SJCRH30 (cell line): ENCODE results near the gene CHD6. TPM values are rescaled to one million over a fixed set of nuclear protein-coding genes. Genes with fewer than 3 reads are reported as not detected.

Source experiments
- DNase-seq, 2 experiments: peaks; one replicate each; pipeline ENCODE4 v3.0.0-alpha.2; 2015 to 2020
- H3K27ac ChIP-seq: fragments of 250-450 bp; sonication (Bioruptor Pico); 2 replicates; pipeline ENCODE4 v1.5.1; 2020; ENCODE audit warnings: mild to moderate bottlenecking, moderate library complexity
- H3K27me3 ChIP-seq: fragments of 250-450 bp; sonication (Bioruptor Pico); 2 replicates; pipeline ENCODE4 v1.5.1; 2020; ENCODE audit warnings: mild to moderate bottlenecking, moderate library complexity
- H3K36me3 ChIP-seq: fragments of 250-450 bp; sonication (Bioruptor Pico); 2 replicates; pipeline ENCODE4 v1.5.1; 2020; ENCODE audit warnings: mild to moderate bottlenecking, moderate library complexity
- H3K4me1 ChIP-seq: fragments of 250-450 bp; sonication (Bioruptor Pico); 2 replicates; pipeline ENCODE4 v1.5.1; 2020; ENCODE audit warnings: mild to moderate bottlenecking, moderate library complexity
- H3K4me3 ChIP-seq: fragments of 250-450 bp; sonication (Bioruptor Pico); 2 replicates; pipeline ENCODE4 v1.5.1; 2020; ENCODE audit warnings: mild to moderate bottlenecking, moderate library complexity
- H3K9me3 ChIP-seq: fragments of 250-450 bp; sonication (Bioruptor Pico); replicated peaks from 2 replicates; pipeline ENCODE4 v1.5.1; 2020; ENCODE audit warnings: mild to moderate bottlenecking, moderate library complexity
- total RNA-seq: library from RNA; depleted of rRNA; stranded (reverse); fragments of >200 nt; shearing (Covaris generic); gene quantifications from 2 replicates; pipeline ENCODE4 v1.2.3, GENCODE V29; 2014

The CHD6 gene
- total RNA-seq, 1 experiment from 2014 or later = 75.4 TPM

DNA sequence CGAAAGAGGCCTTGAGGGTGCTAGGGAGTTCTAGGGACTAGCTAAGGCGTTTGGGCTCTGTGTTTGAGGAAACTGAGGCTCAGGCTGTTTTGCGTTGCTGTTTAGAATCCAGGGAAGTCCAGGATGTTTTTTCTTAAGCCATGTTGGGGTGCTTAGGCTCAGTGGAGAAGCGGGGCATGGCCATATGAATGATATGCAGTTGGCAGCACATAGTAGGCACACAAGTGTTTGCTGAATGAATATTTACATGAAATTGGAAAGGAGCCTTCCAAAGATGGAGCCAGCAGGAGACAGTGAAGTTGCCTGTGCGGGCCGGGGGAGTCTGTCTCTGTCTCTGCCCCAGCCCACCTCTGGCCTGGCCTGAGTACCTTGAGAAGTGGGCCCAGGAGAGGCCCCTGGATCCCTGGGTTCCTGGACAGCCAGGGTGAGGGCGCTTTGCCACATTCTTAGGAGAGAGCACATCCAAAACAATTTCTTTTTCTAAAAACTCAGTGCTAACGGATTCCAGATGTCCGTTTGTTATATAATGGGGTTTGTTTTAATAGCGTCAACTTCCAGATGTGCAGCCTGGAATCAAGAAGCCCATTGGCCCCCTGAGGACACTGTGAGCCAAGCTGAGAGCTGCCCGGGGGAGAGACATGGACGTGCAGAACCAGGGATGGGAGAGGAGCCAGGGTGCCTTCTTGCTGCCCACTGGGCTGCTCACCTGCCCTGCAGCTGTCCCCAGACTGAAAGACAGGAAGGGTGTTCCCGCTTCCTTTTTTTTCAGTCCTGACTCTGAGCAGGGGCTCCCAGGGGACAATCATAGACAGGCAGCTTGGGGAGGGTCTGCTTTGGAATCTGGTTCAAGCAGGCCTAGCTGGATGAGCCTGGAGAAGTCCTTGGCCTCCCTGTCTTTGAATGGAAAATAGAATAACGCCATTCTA is 231.4 kb downstream of the CHD6 start:
- H3K36me3 ChIP-seq = no peaks in the 10 kb centered on the region
- H3K9me3 ChIP-seq = no peaks in the 10 kb centered on the region
- H3K4me3 ChIP-seq = no peak overlapping the region
- peaks cover 38% of the 10 kb centered on the region for H3K4me1 ChIP-seq
- H3K27me3 ChIP-seq = no peaks in the 10 kb centered on the region
- no peak overlapping the region for H3K27ac ChIP-seq
- peak; percentile 56 to 67 for DNase-seq

DNA sequence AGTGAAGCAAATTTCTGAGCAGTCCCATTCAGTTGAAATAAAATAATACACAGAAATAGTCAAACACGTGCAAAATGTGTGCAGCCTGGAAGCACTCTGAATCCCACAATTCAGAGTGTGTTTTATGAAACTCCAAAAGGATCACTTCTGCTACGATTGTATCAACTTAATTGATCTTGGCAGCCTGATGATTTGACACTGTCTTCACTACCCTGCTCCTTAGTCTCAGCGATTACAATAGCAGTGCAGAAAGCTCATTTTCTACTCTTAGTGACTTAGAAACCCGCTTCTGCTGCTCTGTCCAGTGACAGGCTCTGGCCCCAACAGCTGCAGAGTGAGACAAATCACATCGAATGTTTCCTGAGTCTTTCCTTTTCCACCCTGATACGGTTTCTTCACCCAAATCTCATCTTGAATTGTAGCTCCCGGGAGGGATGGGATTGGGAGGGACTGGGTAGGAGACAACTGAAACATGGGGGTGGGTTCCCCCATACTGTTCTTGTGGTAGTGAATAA is 235.3 kb downstream of the CHD6 start:
- H3K4me3 ChIP-seq = no peak overlapping the region
- no peaks in the 10 kb centered on the region for H3K36me3 ChIP-seq
- no peaks in the 10 kb centered on the region for H3K27me3 ChIP-seq
- H3K9me3 ChIP-seq = no peaks in the 10 kb centered on the region
- H3K27ac ChIP-seq = 0 out of 2 replicates have a peak overlapping the region, but pooled peaks have one; percentile 4
- peaks cover 36% of the 10 kb centered on the region for H3K4me1 ChIP-seq
- peak; percentile 44 to 74 for DNase-seq

DNA sequence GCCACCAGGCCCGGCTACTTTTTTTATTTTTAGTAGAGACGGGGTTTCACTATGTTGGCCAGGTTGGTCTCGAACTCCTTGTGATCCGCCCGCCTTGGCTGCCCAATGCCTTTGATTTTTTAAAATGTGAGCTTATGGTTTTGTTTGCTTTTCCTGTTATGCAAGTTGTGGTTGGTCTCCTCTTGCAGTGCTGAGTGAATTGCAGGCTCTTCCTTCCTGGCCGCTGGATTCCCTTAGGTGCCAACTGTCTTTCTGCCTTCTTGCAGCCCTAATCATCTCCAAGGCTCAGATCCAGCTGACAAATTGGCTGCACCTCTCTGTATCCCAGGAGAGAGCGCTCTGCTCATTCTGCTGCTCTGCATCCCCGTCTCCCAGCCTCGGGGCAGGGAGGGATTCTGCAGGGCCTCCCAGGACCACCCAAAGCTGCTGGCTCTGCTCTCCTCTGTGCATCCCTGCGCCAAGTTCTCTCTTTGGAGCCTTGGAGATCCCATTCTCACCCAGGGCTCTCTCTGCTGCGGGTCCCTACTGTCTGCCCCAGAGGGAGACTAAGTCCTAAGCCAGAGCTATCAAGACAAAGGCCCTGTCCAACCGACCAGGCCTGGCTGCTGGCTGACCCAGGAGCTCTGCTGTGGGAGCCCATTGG is 237.5 kb downstream of the CHD6 start:
- Histone ChIP-seq H3K4me1 (peaks cover 21% of the 10 kb centered on the region), H3K9me3 (no peaks in the 10 kb centered on the region), H3K36me3 (no peaks in the 10 kb centered on the region), H3K27me3 (no peaks in the 10 kb centered on the region), H3K27ac (no peak overlapping the region), H3K4me3 (no peak overlapping the region)
- peak; percentile 73 to 76 for DNase-seq

DNA sequence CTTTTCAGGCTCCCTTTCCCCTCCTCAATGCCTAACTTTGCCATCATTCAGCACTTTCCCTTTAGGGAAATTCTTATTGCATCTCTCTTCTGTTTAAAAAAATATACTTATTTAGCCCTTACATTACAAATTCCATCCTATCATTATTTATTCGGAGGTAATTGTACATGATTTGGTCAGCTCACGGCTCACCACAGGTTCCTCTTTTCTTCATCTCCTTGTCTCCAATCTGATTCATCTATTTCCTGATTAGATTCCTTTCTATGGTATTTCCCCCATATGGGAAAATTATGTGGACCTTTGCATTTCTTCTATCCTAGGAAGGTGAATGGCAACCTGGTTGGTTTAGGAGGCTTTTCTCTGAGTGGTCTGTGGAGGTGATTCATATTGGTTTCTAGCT is 238.6 kb downstream of the CHD6 start:
- H3K9me3 ChIP-seq = no peaks in the 10 kb centered on the region
- no peak overlapping the region for H3K27ac ChIP-seq
- H3K4me1 ChIP-seq = peaks cover 21% of the 10 kb centered on the region
- no peak overlapping the region for H3K4me3 ChIP-seq
- no peaks in the 10 kb centered on the region for H3K27me3 ChIP-seq
- DNase-seq = no peak
- no peaks in the 10 kb centered on the region for H3K36me3 ChIP-seq

DNA sequence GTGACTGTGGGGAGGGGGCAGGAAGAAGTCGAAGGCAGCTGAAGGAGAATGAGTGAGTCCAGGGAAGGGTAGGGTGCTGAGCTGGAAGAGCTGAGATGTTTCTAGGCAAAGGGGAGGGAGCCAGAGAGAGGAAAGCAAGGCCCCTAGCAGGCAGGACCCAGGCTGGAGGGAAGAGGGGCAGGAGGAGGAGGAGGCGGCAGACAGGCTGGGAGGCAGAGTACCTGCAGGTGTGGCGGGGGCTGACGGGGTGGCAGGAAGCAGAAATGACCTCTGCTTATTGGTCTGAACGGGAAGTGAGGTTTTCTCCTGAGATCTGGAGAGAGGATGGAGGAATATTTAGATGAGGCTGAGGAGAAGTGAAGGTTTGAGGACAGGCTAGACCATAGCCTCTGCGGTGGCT is 240.9 kb downstream of the CHD6 start:
- H3K27me3 ChIP-seq = peaks cover 9% of the 10 kb centered on the region
- DNase-seq = no peak

GRCh38 chr20:41376349-41376748 is 241.8 kb downstream of the CHD6 start:
- DNase-seq = no peak
- Histone ChIP-seq H3K36me3 (no peaks in the 10 kb centered on the region), H3K4me3 (no peak overlapping the region), H3K9me3 (peaks cover 10% of the 10 kb centered on the region; the same call in 1 of the 2 replicates), H3K27me3 (peaks cover 9% of the 10 kb centered on the region), H3K4me1 (peaks cover 21% of the 10 kb centered on the region), H3K27ac (no peak overlapping the region)

More for the DNA sequence above, 240.9 kb downstream of the CHD6 start:
- Histone ChIP-seq H3K4me1 (peaks cover 25% of the 10 kb centered on the region), H3K9me3 (0 out of 2 replicates have a peak, but pooled peaks cover 3% of the 10 kb centered on the region), H3K27ac (no peak overlapping the region), H3K4me3 (no peak overlapping the region), H3K36me3 (no peaks in the 10 kb centered on the region)

DNA sequence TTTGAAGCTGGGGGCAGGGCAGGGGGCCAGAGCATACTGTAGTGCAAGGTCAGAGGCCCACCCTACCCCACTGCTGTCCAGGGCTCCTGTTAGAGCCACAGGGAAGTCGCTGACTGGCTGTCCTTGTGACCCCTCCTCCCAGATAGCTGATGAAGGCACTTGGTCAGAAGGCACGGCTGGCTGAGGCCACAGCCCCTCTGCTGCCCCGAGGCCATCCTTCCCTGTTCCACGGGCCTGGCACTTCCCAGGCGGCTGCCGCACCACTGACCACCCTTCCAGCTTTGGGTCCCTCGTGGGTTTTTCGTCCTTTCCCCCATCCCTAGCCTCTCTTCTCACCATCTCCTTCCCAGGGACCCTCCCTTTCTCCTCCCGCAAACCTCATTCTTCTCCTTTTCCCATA is 242.3 kb downstream of the CHD6 start:
- H3K9me3 ChIP-seq = peaks cover 12% of the 10 kb centered on the region; the same call in 1 of the 2 replicates
- no peak for DNase-seq
- peaks cover 19% of the 10 kb centered on the region for H3K4me1 ChIP-seq
- H3K36me3 ChIP-seq = no peaks in the 10 kb centered on the region
- H3K27ac ChIP-seq = no peak overlapping the region
- H3K27me3 ChIP-seq = peaks cover 9% of the 10 kb centered on the region
- no peak overlapping the region for H3K4me3 ChIP-seq

DNA sequence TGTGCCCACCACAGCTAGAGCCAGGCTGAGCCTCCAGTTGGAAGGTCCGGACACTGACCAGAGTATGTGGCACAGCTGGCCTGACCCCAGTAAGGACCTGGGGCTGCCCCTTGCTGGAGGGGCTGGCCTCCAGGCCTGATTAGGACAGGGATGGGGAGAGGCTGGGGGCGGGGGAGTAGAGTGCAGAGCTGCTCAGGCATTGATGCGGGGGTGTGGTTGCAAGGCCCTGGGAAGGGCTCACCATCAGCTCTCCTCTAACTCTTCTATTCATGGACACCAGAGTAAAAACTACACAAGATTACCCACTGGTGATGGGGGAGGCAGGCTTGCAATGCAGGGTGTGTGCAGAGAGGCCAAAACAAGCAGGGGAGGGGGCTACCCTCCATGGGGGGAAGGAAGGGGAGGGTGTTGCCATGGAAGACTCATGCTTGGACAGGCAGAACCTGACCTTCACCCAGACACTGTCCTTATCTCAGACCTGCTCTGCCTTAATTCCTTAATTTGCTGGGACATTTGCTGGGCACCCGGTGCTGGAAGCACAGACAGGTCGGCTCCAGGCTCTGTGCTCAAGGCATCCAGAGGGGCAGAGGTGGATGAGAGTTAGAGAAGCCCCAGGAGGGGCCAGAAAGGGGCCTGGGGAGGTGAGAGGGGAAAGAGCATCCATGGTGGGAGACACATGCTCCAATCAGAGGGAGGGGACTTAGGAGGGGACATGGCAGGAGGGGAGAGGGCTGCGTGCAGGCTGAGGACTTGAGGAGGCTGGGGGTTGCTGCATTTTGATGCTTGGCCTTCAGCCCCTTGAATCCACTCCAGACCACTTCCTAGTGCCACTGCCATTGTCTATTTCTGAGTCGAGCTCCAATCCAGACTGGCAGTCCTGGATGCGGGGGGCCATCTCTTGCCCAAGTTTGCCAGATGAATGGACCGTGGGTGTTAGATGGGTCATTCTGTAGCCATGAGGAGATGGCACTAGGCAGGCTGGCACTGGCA is 244.0 kb downstream of the CHD6 start:
- peaks cover 12% of the 10 kb centered on the region; the same call in 1 of the 2 replicates for H3K9me3 ChIP-seq
- H3K4me1 ChIP-seq = peaks cover 15% of the 10 kb centered on the region
- no peaks in the 10 kb centered on the region for H3K36me3 ChIP-seq
- no peak overlapping the region for H3K27ac ChIP-seq
- no peak overlapping the region for H3K4me3 ChIP-seq
- peaks cover 9% of the 10 kb centered on the region for H3K27me3 ChIP-seq
- no peak for DNase-seq

DNA sequence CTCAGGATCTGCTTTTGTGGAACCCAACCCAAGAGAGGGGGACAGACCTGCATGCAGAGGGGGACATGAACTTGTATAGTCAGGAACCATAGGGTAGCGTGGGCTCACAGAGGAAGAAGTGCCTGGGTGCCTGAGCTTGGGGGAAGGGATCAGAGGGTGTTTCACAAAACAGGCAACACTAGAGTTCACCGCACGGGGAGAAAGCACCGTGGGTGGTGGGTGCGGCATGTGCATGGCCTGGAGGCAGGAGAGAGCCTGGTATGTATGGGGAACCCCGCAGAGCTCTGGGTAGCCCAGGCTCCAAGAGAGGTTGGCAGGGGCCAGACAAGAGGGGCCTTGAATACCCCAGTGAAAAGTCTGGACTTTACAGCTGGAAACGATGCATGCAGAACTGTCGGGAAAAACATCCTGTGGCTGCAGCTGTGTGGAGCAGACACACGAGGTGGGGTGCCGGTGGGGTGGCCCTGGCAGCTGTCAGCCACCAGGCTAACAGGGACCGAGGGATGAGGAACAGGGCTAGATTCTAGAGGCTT is 244.9 kb downstream of the CHD6 start:
- Histone ChIP-seq H3K4me3 (no peak overlapping the region), H3K4me1 (peaks cover 15% of the 10 kb centered on the region), H3K27me3 (peaks cover 9% of the 10 kb centered on the region), H3K27ac (no peak overlapping the region), H3K9me3 (peaks cover 12% of the 10 kb centered on the region; the same call in 1 of the 2 replicates), H3K36me3 (no peaks in the 10 kb centered on the region)
- peak; percentile 43 to 60 for DNase-seq

GRCh38 chr20:41371371-41371770 is 246.8 kb downstream of the CHD6 start:
- no peak for DNase-seq
- peaks cover 15% of the 10 kb centered on the region for H3K4me1 ChIP-seq
- H3K27ac ChIP-seq = no peak overlapping the region
- peaks cover 12% of the 10 kb centered on the region; the same call in 1 of the 2 replicates for H3K9me3 ChIP-seq
- no peak overlapping the region for H3K4me3 ChIP-seq
- no peaks in the 10 kb centered on the region for H3K36me3 ChIP-seq
- H3K27me3 ChIP-seq = peaks cover 9% of the 10 kb centered on the region

GRCh38 chr20:41370176-41370575 is 248.0 kb downstream of the CHD6 start:
- DNase-seq = no peak
- Histone ChIP-seq H3K36me3 (no peaks in the 10 kb centered on the region), H3K9me3 (peaks cover 12% of the 10 kb centered on the region; the same call in 1 of the 2 replicates), H3K27ac (no peak overlapping the region), H3K4me1 (peaks cover 15% of the 10 kb centered on the region), H3K4me3 (no peak overlapping the region), H3K27me3 (peaks cover 9% of the 10 kb centered on the region)

DNA sequence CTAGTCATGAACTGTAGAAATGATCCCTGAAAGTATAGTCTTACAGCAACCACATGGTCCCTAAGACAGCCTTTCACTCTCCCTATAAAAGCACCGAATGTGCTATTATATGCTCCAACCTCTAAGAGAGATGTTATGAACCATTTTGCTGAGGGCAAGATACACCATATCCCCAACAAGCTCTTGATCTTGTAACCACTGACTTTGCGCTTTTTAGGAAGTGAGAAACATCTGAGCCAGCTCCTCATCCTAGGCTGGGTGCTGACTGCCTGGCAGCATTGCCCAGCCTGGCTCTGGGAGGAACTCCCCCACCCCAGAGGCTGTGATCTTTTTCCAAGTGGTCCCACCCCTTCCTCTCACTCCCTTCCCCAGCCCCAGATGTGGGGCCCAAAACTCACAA is 248.5 kb downstream of the CHD6 start:
- H3K27ac ChIP-seq = no peak overlapping the region
- H3K4me3 ChIP-seq = no peak overlapping the region
- H3K4me1 ChIP-seq = peaks cover 15% of the 10 kb centered on the region
- peaks cover 9% of the 10 kb centered on the region for H3K27me3 ChIP-seq
- H3K9me3 ChIP-seq = peaks cover 12% of the 10 kb centered on the region; the same call in 1 of the 2 replicates
- DNase-seq = no peak
- H3K36me3 ChIP-seq = no peaks in the 10 kb centered on the region

- DNase-seq = no peak
- Histone ChIP-seq H3K9me3 (peaks cover 12% of the 10 kb centered on the region; the same call in 1 of the 2 replicates), H3K27ac (no peak overlapping the region), H3K27me3 (0 out of 2 replicates have a peak, but pooled peaks cover under 1% of the 10 kb centered on the region), H3K4me1 (peaks cover under 1% of the 10 kb centered on the region; the same call in 1 of the 2 replicates), H3K4me3 (no peak overlapping the region), H3K36me3 (no peaks in the 10 kb centered on the region)
Observed at GRCh38 chr20:41367956-41368355, 250.2 kb downstream of the CHD6 start.

- no peak for DNase-seq
- Histone ChIP-seq H3K4me3 (no peak overlapping the region), H3K27ac (no peak overlapping the region)
Observed at GRCh38 chr20:41367393-41367695, 250.8 kb downstream of the CHD6 start.

More at GRCh38 chr20:41367393-41367695, 250.8 kb downstream of the CHD6 start:
- Histone ChIP-seq H3K36me3 (no peaks in the 10 kb centered on the region), H3K9me3 (peaks cover 10% of the 10 kb centered on the region; the same call in 1 of the 2 replicates), H3K27me3 (no peaks in the 10 kb centered on the region), H3K4me1 (peaks cover 7% of the 10 kb centered on the region)
